ENCODE results near the gene ZNF638.
A peak's percentile ranks its signal among the peaks of the same experiment; 100 is the strongest.

Gene ZNF638

GRCh38 chr2:71332435-71332796 is 834 bp downstream of the ZNF638 start:
- no peak for DNase-seq (ENCODE audit: low read depth)
- no peak for TF ChIP-seq CTCF (IDR thresholded peaks at IDR 0.05; ENCODE audit: control insufficient read depth, insufficient read depth, low read depth, low read length, missing control alignments)
- H3K4me3 ChIP-seq (ENCODE audit: control insufficient read depth, low read depth, low read length) = peak overlapping the region; percentile 95

GRCh38 chr2:71333619-71334018 is 2.0 kb downstream of the ZNF638 start:
- H3K4me3 ChIP-seq (ENCODE audit: control insufficient read depth, low read depth, low read length) = no peak overlapping the region; the same call in 1 of the 2 replicates
- no peak for TF ChIP-seq CTCF (IDR thresholded peaks at IDR 0.05; ENCODE audit: control insufficient read depth, insufficient read depth, low read depth, low read length, missing control alignments)

GRCh38 chr2:71336384-71336783 is 4.8 kb downstream of the ZNF638 start:
- TF ChIP-seq CTCF (IDR thresholded peaks at IDR 0.05; ENCODE audit: control insufficient read depth, insufficient read depth, low read depth, low read length, missing control alignments) = no peak
- no peak for DNase-seq (ENCODE audit: low read depth)

More at GRCh38 chr2:71333619-71334018, 2.0 kb downstream of the ZNF638 start:
- DNase-seq (ENCODE audit: low read depth) = no peak

GRCh38 chr2:71336802-71337201 is 5.2 kb downstream of the ZNF638 start:
- H3K4me3 ChIP-seq (ENCODE audit: control insufficient read depth, low read depth, low read length) = no peak overlapping the region
- no peak for TF ChIP-seq CTCF (IDR thresholded peaks at IDR 0.05; ENCODE audit: control insufficient read depth, insufficient read depth, low read depth, low read length, missing control alignments)
- no peak for DNase-seq (ENCODE audit: low read depth)

More at GRCh38 chr2:71336384-71336783, 4.8 kb downstream of the ZNF638 start:
- no peak overlapping the region for H3K4me3 ChIP-seq (ENCODE audit: control insufficient read depth, low read depth, low read length)

GRCh38 chr2:71337776-71338175 is 6.2 kb downstream of the ZNF638 start:
- H3K4me3 ChIP-seq (ENCODE audit: control insufficient read depth, low read depth, low read length) = no peak overlapping the region
- DNase-seq (ENCODE audit: low read depth) = no peak
- no peak for TF ChIP-seq CTCF (IDR thresholded peaks at IDR 0.05; ENCODE audit: control insufficient read depth, insufficient read depth, low read depth, low read length, missing control alignments)

GRCh38 chr2:71339685-71340084 is 8.1 kb downstream of the ZNF638 start:
- H3K4me3 ChIP-seq (ENCODE audit: control insufficient read depth, low read depth, low read length) = no peak overlapping the region
- TF ChIP-seq CTCF (IDR thresholded peaks at IDR 0.05; ENCODE audit: control insufficient read depth, insufficient read depth, low read depth, low read length, missing control alignments) = no peak
- DNase-seq (ENCODE audit: low read depth) = no peak

- no peak for TF ChIP-seq CTCF (IDR thresholded peaks at IDR 0.05; ENCODE audit: control insufficient read depth, insufficient read depth, low read depth, low read length, missing control alignments)
- H3K4me3 ChIP-seq (ENCODE audit: control insufficient read depth, low read depth, low read length) = no peak overlapping the region
- DNase-seq (ENCODE audit: low read depth) = no peak
Measured at GRCh38 chr2:71340176-71340575, 8.6 kb downstream of the ZNF638 start.

Measured in AG09309 (cell line).